LNCAP (cell line): ENCODE measurements around the gene PAPPA.

ENCODE experiments used
- CTCF ChIP-seq: fragments of 450-650 bp; IDR thresholded peaks from 2 replicates; pipeline ENCODE4 v1.5.1; 2017; ENCODE audit warnings: mild to moderate bottlenecking

The PAPPA gene

GRCh38 chr9:116275418-116276195, 122.0 kb downstream of the PAPPA start:
- no peak for TF ChIP-seq CTCF

- no peak for TF ChIP-seq CTCF
Measured at GRCh38 chr9:116276196-116276493, 122.6 kb downstream of the PAPPA start.

- TF ChIP-seq CTCF: no peak
Measured at GRCh38 chr9:116276651-116277121, 123.1 kb downstream of the PAPPA start.

GRCh38 chr9:116278326-116278725, 124.7 kb downstream of the PAPPA start:
- TF ChIP-seq CTCF: no peak

- no peak for TF ChIP-seq CTCF
Measured at GRCh38 chr9:116279230-116279629, 125.6 kb downstream of the PAPPA start.

GRCh38 chr9:116280529-116280928, 126.9 kb downstream of the PAPPA start:
- no peak for TF ChIP-seq CTCF

GRCh38 chr9:116282597-116282996, 129.0 kb downstream of the PAPPA start:
- TF ChIP-seq CTCF: no peak

- no peak for TF ChIP-seq CTCF
Measured at GRCh38 chr9:116284518-116284917, 130.9 kb downstream of the PAPPA start.
